SK-N-SH treated with all-trans-retinoic acid at 6 μM for 48 hours (cell line): ENCODE data around the gene TMEM18.

ENCODE experiments used
- ATAC-seq: fragments of 200-7000 bp; cut with Tn5 transposase; 3 replicates; pipeline ENCODE4 v1.9.1; 2020; ENCODE audit warnings: mild to moderate bottlenecking, moderate library complexity
- ARNTL ChIP-seq: fragments of 450-650 bp; formaldehyde crosslinking; IDR thresholded peaks from 2 replicates; pipeline ENCODE4 v1.5.0; 2020; ENCODE audit warnings: low read depth, mild to moderate bottlenecking, moderate library complexity, borderline replicate concordance
- BACH2 ChIP-seq: fragments of 250-450 bp; sonication (Bioruptor Pico); IDR thresholded peaks from 2 replicates; pipeline ENCODE4 v1.9.0; 2021; ENCODE audit warnings: mild to moderate bottlenecking, borderline replicate concordance
- CSDC2 ChIP-seq: fragments of 250-450 bp; sonication (Bioruptor Pico); IDR thresholded peaks from 2 replicates; pipeline ENCODE4 v1.5.0; 2020; ENCODE audit warnings: mild to moderate bottlenecking, moderate library complexity
- GLIS3 ChIP-seq: fragments of 250-450 bp; sonication (Bioruptor Pico); IDR thresholded peaks from 2 replicates; pipeline ENCODE4 v1.5.0; 2020; ENCODE audit warnings: mild to moderate bottlenecking, moderate library complexity
- ISL1 ChIP-seq: fragments of 250-450 bp; sonication (Bioruptor Pico); IDR thresholded peaks from 2 replicates; pipeline ENCODE4 v2.1.2; 2022; ENCODE audit warnings: mild to moderate bottlenecking, moderate library complexity
- OSR1 ChIP-seq: fragments of 250-450 bp; sonication (Bioruptor Pico); IDR thresholded peaks from 2 replicates; pipeline ENCODE4 v1.8.0; 2022; ENCODE audit warnings: moderate library complexity, mild to moderate bottlenecking, inconsistent platforms
- PPARA ChIP-seq: fragments of 250-450 bp; sonication (Bioruptor Pico); IDR thresholded peaks from 2 replicates; pipeline ENCODE4 v1.5.0; 2020; ENCODE audit warnings: mild to moderate bottlenecking, borderline replicate concordance
- RARB ChIP-seq: fragments of 250-450 bp; sonication (Bioruptor Pico); IDR thresholded peaks from 2 replicates; pipeline ENCODE4 v1.8.0; 2021; ENCODE audit warnings: mild to moderate bottlenecking, moderate library complexity
- SNAI2 ChIP-seq: fragments of 250-450 bp; sonication (Bioruptor Pico); IDR thresholded peaks from 2 replicates; pipeline ENCODE4 v1.5.0; 2020; ENCODE audit warnings: mild to moderate bottlenecking, moderate library complexity
- TOX ChIP-seq: fragments of 250-450 bp; sonication (Bioruptor Pico); IDR thresholded peaks from 2 replicates; pipeline ENCODE4 v1.8.0; 2021; ENCODE audit warnings: mild to moderate bottlenecking, moderate library complexity, borderline replicate concordance
- ZC3H10 ChIP-seq: fragments of 250-450 bp; sonication (Bioruptor Pico); IDR thresholded peaks from 2 replicates; pipeline ENCODE4 v1.5.1; 2021; ENCODE audit warnings: mild to moderate bottlenecking, moderate library complexity
- ZFP3 ChIP-seq: fragments of 250-450 bp; sonication (Bioruptor Pico); IDR thresholded peaks from 2 replicates; pipeline ENCODE4 v1.5.0; 2020; ENCODE audit warnings: mild to moderate bottlenecking, moderate library complexity
- ZFP30 ChIP-seq: fragments of 450-650 bp; formaldehyde crosslinking; IDR thresholded peaks from 2 replicates; pipeline ENCODE4 v1.5.0; 2022; ENCODE audit warnings: mild to moderate bottlenecking, moderate library complexity
- ZNF565 ChIP-seq: fragments of 450-650 bp; formaldehyde crosslinking; conservative IDR thresholded peaks from 2 replicates; pipeline ENCODE4 v1.5.0; 2020; ENCODE audit warnings: low read depth, mild to moderate bottlenecking, moderate library complexity
- ZNF70 ChIP-seq: fragments of 450-650 bp; formaldehyde crosslinking; IDR thresholded peaks from 2 replicates; pipeline ENCODE4 v1.5.0; 2020; ENCODE audit warnings: mild to moderate bottlenecking, moderate library complexity
- ZNF8 ChIP-seq: fragments of 450-650 bp; formaldehyde crosslinking; IDR thresholded peaks from 2 replicates; pipeline ENCODE4 v1.5.0; 2020; ENCODE audit warnings: mild to moderate bottlenecking, moderate library complexity
- TF ChIP-seq, protein P1 (sequence below): fragments of 250-450 bp; sonication (Bioruptor Pico); IDR thresholded peaks from 2 replicates; pipeline ENCODE4 v1.8.0; 2021; ENCODE audit warnings: low read depth, mild to moderate bottlenecking, moderate library complexity, borderline replicate concordance
- TF ChIP-seq, protein P2 (sequence below): fragments of 250-450 bp; sonication (Bioruptor Pico); IDR thresholded peaks from 2 replicates; pipeline ENCODE4 v1.5.1; 2021; ENCODE audit warnings: mild to moderate bottlenecking, moderate library complexity
- TF ChIP-seq, protein P3 (sequence below): fragments of 250-450 bp; sonication (Bioruptor Pico); IDR thresholded peaks from 2 replicates; pipeline ENCODE4 v1.5.0; 2020; ENCODE audit warnings: mild to moderate bottlenecking, moderate library complexity
- TF ChIP-seq, protein P4 (sequence below): fragments of 250-450 bp; sonication (Bioruptor Pico); IDR thresholded peaks from 2 replicates; pipeline ENCODE4 v1.8.0; 2020; ENCODE audit warnings: mild to moderate bottlenecking, moderate library complexity, borderline replicate concordance

TMEM18 gene

DNA sequence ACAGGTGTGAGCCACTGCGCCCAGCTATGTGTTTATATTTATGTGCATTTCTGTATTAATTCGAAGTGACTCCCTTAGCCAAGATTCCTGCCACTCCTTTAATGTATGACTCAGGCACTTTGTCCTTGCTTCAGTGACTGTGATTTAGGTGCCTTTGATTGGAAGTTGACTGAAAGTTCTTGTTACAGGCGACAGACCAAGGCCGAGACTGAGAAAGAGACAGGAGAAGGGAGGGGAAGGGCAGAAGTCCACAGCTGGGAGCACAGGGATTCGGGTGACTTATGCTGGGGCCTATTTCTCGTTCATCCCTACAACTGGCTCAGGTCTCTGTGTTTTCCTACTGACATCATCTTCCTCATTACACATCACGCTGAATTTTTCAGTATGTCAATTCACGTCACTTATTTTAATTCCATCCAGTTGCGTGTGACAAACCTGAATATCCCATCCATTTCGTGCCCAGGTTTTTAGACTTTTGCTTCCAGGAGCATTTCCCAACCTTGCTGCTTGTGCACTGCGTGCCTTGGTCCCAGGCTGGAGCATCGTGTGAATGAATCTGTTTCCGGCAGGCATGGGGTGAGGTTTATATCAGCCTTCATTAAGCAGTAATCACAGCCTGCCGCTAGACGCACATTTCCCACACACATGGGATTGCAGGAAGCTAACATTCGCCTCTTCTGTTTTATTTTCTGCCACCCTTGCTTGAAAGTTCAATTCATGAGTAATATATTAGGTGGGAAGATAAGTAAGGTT lies 42.4 kb downstream of the TMEM18 start:
- TF ChIP-seq GLIS3 (CRISPR knock-in tag) (no peak), OSR1 (CRISPR knock-in tag) (no peak), ZFP3 (CRISPR knock-in tag) (no peak)
- TF ChIP-seq, protein P1, sequence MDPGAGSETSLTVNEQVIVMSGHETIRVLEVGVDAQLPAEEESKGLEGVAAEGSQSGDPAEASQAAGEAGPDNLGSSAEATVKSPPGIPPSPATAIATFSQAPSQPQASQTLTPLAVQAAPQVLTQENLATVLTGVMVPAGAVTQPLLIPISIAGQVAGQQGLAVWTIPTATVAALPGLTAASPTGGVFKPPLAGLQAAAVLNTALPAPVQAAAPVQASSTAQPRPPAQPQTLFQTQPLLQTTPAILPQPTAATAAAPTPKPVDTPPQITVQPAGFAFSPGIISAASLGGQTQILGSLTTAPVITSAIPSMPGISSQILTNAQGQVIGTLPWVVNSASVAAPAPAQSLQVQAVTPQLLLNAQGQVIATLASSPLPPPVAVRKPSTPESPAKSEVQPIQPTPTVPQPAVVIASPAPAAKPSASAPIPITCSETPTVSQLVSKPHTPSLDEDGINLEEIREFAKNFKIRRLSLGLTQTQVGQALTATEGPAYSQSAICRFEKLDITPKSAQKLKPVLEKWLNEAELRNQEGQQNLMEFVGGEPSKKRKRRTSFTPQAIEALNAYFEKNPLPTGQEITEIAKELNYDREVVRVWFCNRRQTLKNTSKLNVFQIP (CRISPR knock-in tag) = no peak
- ATAC-seq = no peak

DNA sequence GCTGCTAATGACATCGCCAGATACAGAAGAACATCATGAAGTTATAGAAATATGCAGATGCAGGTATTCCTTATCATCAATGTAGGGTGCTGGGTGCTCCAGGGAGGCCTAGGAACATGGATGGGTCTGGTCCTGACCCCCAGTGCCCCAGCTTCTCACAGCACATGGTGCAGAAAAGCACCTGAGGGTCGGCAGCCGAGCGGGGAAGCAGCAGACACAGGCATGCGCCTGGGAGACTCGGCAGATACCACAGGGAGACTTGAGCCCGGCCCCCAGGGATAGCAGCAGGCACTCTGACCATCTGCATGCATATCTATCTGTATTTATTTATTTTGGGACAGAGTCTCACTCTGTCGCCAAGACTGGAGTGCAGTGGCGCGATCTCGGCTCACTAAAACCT lies 43.2 kb downstream of the TMEM18 start:
- TF ChIP-seq RARB = no peak
- no peak for TF ChIP-seq ZFP3 (CRISPR knock-in tag)
- TF ChIP-seq ZNF70 (CRISPR knock-in tag) = no peak
- TF ChIP-seq ZC3H10 (CRISPR knock-in tag) = no peak
- no peak for TF ChIP-seq TOX (CRISPR knock-in tag)
- TF ChIP-seq, protein P2, sequence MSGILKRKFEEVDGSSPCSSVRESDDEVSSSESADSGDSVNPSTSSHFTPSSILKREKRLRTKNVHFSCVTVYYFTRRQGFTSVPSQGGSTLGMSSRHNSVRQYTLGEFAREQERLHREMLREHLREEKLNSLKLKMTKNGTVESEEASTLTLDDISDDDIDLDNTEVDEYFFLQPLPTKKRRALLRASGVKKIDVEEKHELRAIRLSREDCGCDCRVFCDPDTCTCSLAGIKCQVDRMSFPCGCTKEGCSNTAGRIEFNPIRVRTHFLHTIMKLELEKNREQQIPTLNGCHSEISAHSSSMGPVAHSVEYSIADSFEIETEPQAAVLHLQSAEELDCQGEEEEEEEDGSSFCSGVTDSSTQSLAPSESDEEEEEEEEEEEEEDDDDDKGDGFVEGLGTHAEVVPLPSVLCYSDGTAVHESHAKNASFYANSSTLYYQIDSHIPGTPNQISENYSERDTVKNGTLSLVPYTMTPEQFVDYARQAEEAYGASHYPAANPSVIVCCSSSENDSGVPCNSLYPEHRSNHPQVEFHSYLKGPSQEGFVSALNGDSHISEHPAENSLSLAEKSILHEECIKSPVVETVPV (CRISPR knock-in tag) = no peak
- TF ChIP-seq OSR1 (CRISPR knock-in tag) = no peak
- TF ChIP-seq ZNF8 (CRISPR knock-in tag) = no peak
- no peak for TF ChIP-seq ARNTL (CRISPR knock-in tag)
- no peak for TF ChIP-seq ZNF565 (CRISPR knock-in tag)
- no peak for TF ChIP-seq ISL1 (CRISPR knock-in tag)
- TF ChIP-seq GLIS3 (CRISPR knock-in tag) = no peak
- no peak for TF ChIP-seq SNAI2
- TF ChIP-seq BACH2 = no peak
- TF ChIP-seq, protein P3, sequence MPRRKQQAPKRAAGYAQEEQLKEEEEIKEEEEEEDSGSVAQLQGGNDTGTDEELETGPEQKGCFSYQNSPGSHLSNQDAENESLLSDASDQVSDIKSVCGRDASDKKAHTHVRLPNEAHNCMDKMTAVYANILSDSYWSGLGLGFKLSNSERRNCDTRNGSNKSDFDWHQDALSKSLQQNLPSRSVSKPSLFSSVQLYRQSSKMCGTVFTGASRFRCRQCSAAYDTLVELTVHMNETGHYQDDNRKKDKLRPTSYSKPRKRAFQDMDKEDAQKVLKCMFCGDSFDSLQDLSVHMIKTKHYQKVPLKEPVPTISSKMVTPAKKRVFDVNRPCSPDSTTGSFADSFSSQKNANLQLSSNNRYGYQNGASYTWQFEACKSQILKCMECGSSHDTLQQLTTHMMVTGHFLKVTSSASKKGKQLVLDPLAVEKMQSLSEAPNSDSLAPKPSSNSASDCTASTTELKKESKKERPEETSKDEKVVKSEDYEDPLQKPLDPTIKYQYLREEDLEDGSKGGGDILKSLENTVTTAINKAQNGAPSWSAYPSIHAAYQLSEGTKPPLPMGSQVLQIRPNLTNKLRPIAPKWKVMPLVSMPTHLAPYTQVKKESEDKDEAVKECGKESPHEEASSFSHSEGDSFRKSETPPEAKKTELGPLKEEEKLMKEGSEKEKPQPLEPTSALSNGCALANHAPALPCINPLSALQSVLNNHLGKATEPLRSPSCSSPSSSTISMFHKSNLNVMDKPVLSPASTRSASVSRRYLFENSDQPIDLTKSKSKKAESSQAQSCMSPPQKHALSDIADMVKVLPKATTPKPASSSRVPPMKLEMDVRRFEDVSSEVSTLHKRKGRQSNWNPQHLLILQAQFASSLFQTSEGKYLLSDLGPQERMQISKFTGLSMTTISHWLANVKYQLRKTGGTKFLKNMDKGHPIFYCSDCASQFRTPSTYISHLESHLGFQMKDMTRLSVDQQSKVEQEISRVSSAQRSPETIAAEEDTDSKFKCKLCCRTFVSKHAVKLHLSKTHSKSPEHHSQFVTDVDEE (CRISPR knock-in tag) = no peak
- TF ChIP-seq, protein P4, sequence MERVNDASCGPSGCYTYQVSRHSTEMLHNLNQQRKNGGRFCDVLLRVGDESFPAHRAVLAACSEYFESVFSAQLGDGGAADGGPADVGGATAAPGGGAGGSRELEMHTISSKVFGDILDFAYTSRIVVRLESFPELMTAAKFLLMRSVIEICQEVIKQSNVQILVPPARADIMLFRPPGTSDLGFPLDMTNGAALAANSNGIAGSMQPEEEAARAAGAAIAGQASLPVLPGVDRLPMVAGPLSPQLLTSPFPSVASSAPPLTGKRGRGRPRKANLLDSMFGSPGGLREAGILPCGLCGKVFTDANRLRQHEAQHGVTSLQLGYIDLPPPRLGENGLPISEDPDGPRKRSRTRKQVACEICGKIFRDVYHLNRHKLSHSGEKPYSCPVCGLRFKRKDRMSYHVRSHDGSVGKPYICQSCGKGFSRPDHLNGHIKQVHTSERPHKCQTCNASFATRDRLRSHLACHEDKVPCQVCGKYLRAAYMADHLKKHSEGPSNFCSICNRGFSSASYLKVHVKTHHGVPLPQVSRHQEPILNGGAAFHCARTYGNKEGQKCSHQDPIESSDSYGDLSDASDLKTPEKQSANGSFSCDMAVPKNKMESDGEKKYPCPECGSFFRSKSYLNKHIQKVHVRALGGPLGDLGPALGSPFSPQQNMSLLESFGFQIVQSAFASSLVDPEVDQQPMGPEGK = no peak
- ATAC-seq = no peak

DNA sequence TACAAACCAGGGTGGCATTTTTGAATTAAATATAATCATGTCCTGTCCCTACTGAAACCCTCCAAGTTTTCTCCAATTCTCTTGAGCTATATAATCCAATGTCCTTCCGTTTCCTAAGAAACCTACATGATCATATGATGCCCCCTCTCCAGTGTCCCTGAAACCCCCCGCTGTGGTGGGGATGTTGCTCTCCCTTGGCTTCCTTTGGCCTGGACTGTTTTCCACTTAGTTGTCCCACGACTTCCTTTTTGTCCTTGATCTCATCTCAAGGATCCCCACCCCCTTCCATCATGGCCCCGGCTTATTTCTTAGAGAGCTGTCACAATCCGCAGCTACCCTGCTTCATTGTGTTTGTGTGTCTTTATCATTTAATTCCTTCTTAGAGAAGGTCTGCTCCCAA lies 43.8 kb downstream of the TMEM18 start:
- ATAC-seq = no peak
- TF ChIP-seq ISL1 (CRISPR knock-in tag) (no peak), ZC3H10 (CRISPR knock-in tag) (no peak), ZFP30 (CRISPR knock-in tag) (no peak), OSR1 (CRISPR knock-in tag) (no peak), RARB (no peak), CSDC2 (CRISPR knock-in tag) (no peak), PPARA (CRISPR knock-in tag) (no peak), ZNF565 (CRISPR knock-in tag) (no peak), SNAI2 (no peak)
- TF ChIP-seq, protein P3 (CRISPR knock-in tag) = no peak
- TF ChIP-seq, protein P2 (CRISPR knock-in tag) = no peak
